Keratinocyte (primary cell): ENCODE results near the gene SUN3. TPM values are rescaled to one million over a fixed set of nuclear protein-coding genes. Genes with fewer than 3 reads are reported as not detected.
A peak's percentile ranks its signal among the peaks of the same experiment; 100 is the strongest.

Experiments
- DNase-seq: peaks from one replicate; pipeline ENCODE4 v3.0.0-alpha.2; 2011; ENCODE audit warnings: low read depth, missing footprints, low spot score
- FAIRE-seq: peaks from 2 replicates; lab custom pipeline; 2011; peaks lifted over from hg19 to GRCh38; lab: Jason Lieb, UNC
- H2AFZ ChIP-seq: 2 replicates; pipeline ENCODE4 v1.6.0; 2012; ENCODE audit warnings: low read length, control low read depth, inconsistent platforms; ENCODE audit not compliant: control insufficient read depth
- H3K27ac ChIP-seq: 2 replicates; pipeline ENCODE4 v1.5.1; 2011; ENCODE audit warnings: low read length; ENCODE audit not compliant: control insufficient read depth, insufficient read depth
- H3K27me3 ChIP-seq: 3 replicates; pipeline ENCODE4 v1.6.0; 2011; ENCODE audit warnings: low read length; ENCODE audit not compliant: control insufficient read depth, insufficient read depth; ENCODE audit errors: extremely low read depth
- H3K36me3 ChIP-seq, 2 experiments: 2 replicates in 1 of 2; 3 replicates in 1 of 2; pipeline ENCODE4 v1.5.1; 2011; ENCODE audit warnings: low read length in 2 of 2, mild to moderate bottlenecking in 1 of 2; ENCODE audit not compliant: control insufficient read depth in 2 of 2, insufficient read depth in 2 of 2; ENCODE audit errors: extremely low read depth in 1 of 2
- H3K4me1 ChIP-seq: 3 replicates; pipeline ENCODE4 v1.5.1; 2011; ENCODE audit warnings: low read length; ENCODE audit not compliant: control insufficient read depth, insufficient read depth; ENCODE audit errors: extremely low read depth
- H3K4me2 ChIP-seq: 3 replicates; pipeline ENCODE4 v1.6.0; 2011; ENCODE audit warnings: low read depth, low read length; ENCODE audit not compliant: control insufficient read depth, insufficient read depth; ENCODE audit errors: extremely low read depth
- H3K4me3 ChIP-seq, 3 experiments: fragments of 200-600 bp in 1 of 3; sonication (generic) in 1 of 3; 2 replicates in 2 of 3; 3 replicates in 1 of 3; pipeline ENCODE4 v1.5.1; 2011 to 2016; ENCODE audit warnings: low read length in 3 of 3, mild to moderate bottlenecking in 3 of 3, control low read depth in 2 of 3, inconsistent platforms in 1 of 3, low read depth in 1 of 3, mixed read lengths in 1 of 3, mixed run types in 1 of 3, moderate library complexity in 1 of 3; ENCODE audit not compliant: control insufficient read depth in 2 of 3, insufficient read depth in 2 of 3; ENCODE audit errors: extremely low read depth in 1 of 3
- H3K79me2 ChIP-seq: 2 replicates; pipeline ENCODE4 v1.6.0; 2012; ENCODE audit warnings: low read length; ENCODE audit not compliant: control insufficient read depth, insufficient read depth
- H3K9ac ChIP-seq: 3 replicates; pipeline ENCODE4 v1.6.0; 2011; ENCODE audit warnings: low read length; ENCODE audit not compliant: control insufficient read depth, insufficient read depth; ENCODE audit errors: extremely low read depth
- H3K9me1 ChIP-seq: 3 replicates; pipeline ENCODE4 v1.6.0; 2011; ENCODE audit warnings: low read length; ENCODE audit not compliant: control insufficient read depth, insufficient read depth; ENCODE audit errors: extremely low read depth
- H3K9me3 ChIP-seq: 2 replicates; pipeline ENCODE4 v1.5.1; 2012; ENCODE audit warnings: low read depth, low read length; ENCODE audit not compliant: control insufficient read depth
- H4K20me1 ChIP-seq: 3 replicates; pipeline ENCODE4 v1.6.0; 2011; ENCODE audit warnings: low read length; ENCODE audit not compliant: control insufficient read depth, insufficient read depth; ENCODE audit errors: extremely low read depth
- EZH2 ChIP-seq: IDR thresholded peaks from one replicate; pipeline ENCODE4 v1.6.1; 2012; ENCODE audit warnings: inconsistent platforms, mild to moderate bottlenecking, low read length, moderate library complexity
- dilution Hi-C: fragments of 300-500 bp; cut with MboI; formaldehyde crosslinking; loops from one replicate; pipeline ENCODE4 v1.7.0; 2020; ENCODE audit warnings: low sequenced_read_pairs; ENCODE audit not compliant: extremely low pct_ligation_motif_present
- polyA plus RNA-seq, 5 experiments: library from polyadenylated mRNA; depleted of rRNA in 3 of 5; stranded (reverse) in 3 of 5; stranded (forward) in 1 of 5; unstranded in 1 of 5; fragments of >200 nt; gene quantifications; 1 replicate in 1 of 5; 2 replicates in 3 of 5; 3 replicates in 1 of 5; pipeline versions ENCODE4 v1.2.1 to v1.2.3, GENCODE V29; 2011 to 2012; ENCODE audit warnings: missing spikeins in 2 of 5, low read depth in 1 of 5, low replicate concordance in 1 of 5
- TF ChIP-seq, protein P1 (sequence below), 3 experiments: IDR thresholded peaks in 1 of 3; conservative IDR thresholded peaks in 1 of 3; optimal IDR thresholded peaks in 1 of 3; 2 replicates in 2 of 3; 3 replicates in 1 of 3; pipeline versions ENCODE3 to v1.5.1; 2011; ENCODE audit warnings: low read length in 3 of 3, mild to moderate bottlenecking in 3 of 3, moderate library complexity in 2 of 3, control low read depth in 1 of 3, inconsistent platforms in 1 of 3; ENCODE audit not compliant: insufficient read depth in 2 of 3; ENCODE audit errors: extremely low read depth in 1 of 3

SUN3 gene
- polyA plus RNA-seq, 1 donor (not counting 4 experiments of a cell fraction or from before 2014, with no cell fraction given) = not detected

DNA sequence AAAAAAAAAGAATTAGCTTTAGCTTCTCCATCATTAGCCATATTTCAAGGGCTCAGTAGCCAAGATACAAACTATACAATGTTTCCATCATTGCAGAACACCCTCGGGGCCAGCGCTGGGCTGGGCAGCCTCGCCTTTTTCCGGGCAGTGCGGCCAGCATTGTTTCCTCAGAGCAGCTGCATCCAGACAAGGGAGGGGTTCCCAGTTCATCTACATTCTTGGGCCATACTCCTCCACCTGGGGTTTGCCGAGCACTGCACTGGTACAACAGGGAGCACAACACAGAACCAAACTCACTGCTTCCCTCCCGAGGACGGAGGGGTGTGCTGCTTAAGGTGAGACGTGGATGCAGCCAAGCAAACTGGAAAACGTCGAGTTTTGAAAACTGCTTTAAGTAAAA lies 78.2 kb downstream of the SUN3 start:
- H3K27me3 ChIP-seq = no peaks in the 10 kb centered on the region
- H3K9me1 ChIP-seq = no peaks in the 10 kb centered on the region
- H3K79me2 ChIP-seq = no peaks in the 10 kb centered on the region
- DNase-seq (no peak), FAIRE-seq (no peak)
- dilution Hi-C loops = no loop called here
- no peak overlapping the region for H3K27ac ChIP-seq
- H4K20me1 ChIP-seq = no peaks in the 10 kb centered on the region
- H3K4me1 ChIP-seq = peaks cover 6% of the 10 kb centered on the region
- no peak overlapping the region for H2AFZ ChIP-seq
- no peak overlapping the region for H3K4me2 ChIP-seq
- H3K4me3 ChIP-seq = no peak overlapping the region
- TF ChIP-seq, protein P1, sequence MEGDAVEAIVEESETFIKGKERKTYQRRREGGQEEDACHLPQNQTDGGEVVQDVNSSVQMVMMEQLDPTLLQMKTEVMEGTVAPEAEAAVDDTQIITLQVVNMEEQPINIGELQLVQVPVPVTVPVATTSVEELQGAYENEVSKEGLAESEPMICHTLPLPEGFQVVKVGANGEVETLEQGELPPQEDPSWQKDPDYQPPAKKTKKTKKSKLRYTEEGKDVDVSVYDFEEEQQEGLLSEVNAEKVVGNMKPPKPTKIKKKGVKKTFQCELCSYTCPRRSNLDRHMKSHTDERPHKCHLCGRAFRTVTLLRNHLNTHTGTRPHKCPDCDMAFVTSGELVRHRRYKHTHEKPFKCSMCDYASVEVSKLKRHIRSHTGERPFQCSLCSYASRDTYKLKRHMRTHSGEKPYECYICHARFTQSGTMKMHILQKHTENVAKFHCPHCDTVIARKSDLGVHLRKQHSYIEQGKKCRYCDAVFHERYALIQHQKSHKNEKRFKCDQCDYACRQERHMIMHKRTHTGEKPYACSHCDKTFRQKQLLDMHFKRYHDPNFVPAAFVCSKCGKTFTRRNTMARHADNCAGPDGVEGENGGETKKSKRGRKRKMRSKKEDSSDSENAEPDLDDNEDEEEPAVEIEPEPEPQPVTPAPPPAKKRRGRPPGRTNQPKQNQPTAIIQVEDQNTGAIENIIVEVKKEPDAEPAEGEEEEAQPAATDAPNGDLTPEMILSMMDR (optimal IDR thresholded peaks at IDR 0.05 in 1 of 3, IDR thresholded peaks at IDR 0.05 in 1 of 3, conservative IDR thresholded peaks at IDR 0.05 in 1 of 3; ENCODE audit: extremely low read depth in 1 of 3, insufficient read depth in 2 of 3, low read length in 3 of 3) = peak in 1 of 3 experiments; percentile 6
- no peak for TF ChIP-seq EZH2
- H3K9ac ChIP-seq = no peak overlapping the region
- no peaks in the 10 kb centered on the region for H3K9me3 ChIP-seq
- peaks cover 5% of the 10 kb centered on the region in 2 experiments for H3K36me3 ChIP-seq

DNA sequence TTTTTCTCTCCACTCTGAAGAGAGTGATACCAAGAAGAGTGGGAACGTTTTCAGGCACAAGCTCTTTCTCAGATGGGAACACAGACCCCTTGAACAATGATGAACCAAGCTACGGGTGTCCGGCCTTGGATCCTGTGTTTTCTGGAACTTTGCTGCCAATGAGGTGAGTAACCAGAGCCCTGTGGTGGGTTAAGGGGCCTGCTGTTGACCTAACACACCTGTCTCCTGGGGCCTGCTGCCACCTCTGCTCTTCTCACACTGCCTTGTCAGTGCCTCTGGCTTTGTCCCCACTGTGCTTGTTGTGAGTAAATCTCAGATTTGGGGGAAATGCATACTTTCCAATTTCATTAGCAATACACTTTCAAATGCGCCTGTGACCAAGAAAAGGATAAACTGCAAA lies 79.2 kb downstream of the SUN3 start:
- no peaks in the 10 kb centered on the region for H3K9me1 ChIP-seq
- TF ChIP-seq EZH2 = no peak
- TF ChIP-seq, protein P1 (optimal IDR thresholded peaks at IDR 0.05 in 1 of 3, IDR thresholded peaks at IDR 0.05 in 1 of 3, conservative IDR thresholded peaks at IDR 0.05 in 1 of 3; ENCODE audit: extremely low read depth in 1 of 3, insufficient read depth in 2 of 3, low read length in 3 of 3) = no peak
- dilution Hi-C loops = no loop called here
- H3K27ac ChIP-seq = no peak overlapping the region
- H3K4me3 ChIP-seq = no peak overlapping the region
- H4K20me1 ChIP-seq = no peaks in the 10 kb centered on the region
- H3K27me3 ChIP-seq = no peaks in the 10 kb centered on the region
- H3K79me2 ChIP-seq = no peaks in the 10 kb centered on the region
- peaks cover 6% of the 10 kb centered on the region for H3K4me1 ChIP-seq
- FAIRE-seq (no peak), DNase-seq (no peak)
- H3K4me2 ChIP-seq = no peak overlapping the region
- no peak overlapping the region for H2AFZ ChIP-seq
- no peak overlapping the region for H3K9ac ChIP-seq
- no peaks in the 10 kb centered on the region for H3K9me3 ChIP-seq
- H3K36me3 ChIP-seq = peaks cover 2% of the 10 kb centered on the region in 2 experiments
